IPS-20b (cell line): ENCODE data around the gene HCN2.

Experiments used
- H3K27ac ChIP-seq: one replicate; pipeline ENCODE4 v1.5.1; 2013; ENCODE audit warnings: low read length
- H3K27me3 ChIP-seq: 2 replicates; pipeline ENCODE4 v1.6.1; 2013; ENCODE audit warnings: mild to moderate bottlenecking, low read length, inconsistent platforms; ENCODE audit not compliant: insufficient read depth
- H3K36me3 ChIP-seq: 2 replicates; pipeline ENCODE4 v1.6.1; 2013; ENCODE audit warnings: low read depth, mild to moderate bottlenecking, inconsistent platforms, low read length, moderate library complexity; ENCODE audit not compliant: insufficient read depth
- H3K4me1 ChIP-seq: 2 replicates; pipeline ENCODE4 v1.6.1; 2013; ENCODE audit warnings: mild to moderate bottlenecking, control low read depth, inconsistent platforms, low read length, moderate library complexity; ENCODE audit not compliant: insufficient read depth
- H3K4me3 ChIP-seq: 2 replicates; pipeline ENCODE4 v1.5.1; 2013; ENCODE audit warnings: mild to moderate bottlenecking, low read length, inconsistent platforms
- H3K9ac ChIP-seq: 2 replicates; pipeline ENCODE4 v1.6.1; 2013; ENCODE audit warnings: low read depth, mild to moderate bottlenecking, inconsistent platforms, low read length, moderate library complexity
- H3K9me3 ChIP-seq: 2 replicates; pipeline ENCODE4 v1.6.1; 2013; ENCODE audit warnings: mild to moderate bottlenecking, low read depth, low read length, inconsistent platforms; ENCODE audit not compliant: insufficient read depth

Gene HCN2

DNA sequence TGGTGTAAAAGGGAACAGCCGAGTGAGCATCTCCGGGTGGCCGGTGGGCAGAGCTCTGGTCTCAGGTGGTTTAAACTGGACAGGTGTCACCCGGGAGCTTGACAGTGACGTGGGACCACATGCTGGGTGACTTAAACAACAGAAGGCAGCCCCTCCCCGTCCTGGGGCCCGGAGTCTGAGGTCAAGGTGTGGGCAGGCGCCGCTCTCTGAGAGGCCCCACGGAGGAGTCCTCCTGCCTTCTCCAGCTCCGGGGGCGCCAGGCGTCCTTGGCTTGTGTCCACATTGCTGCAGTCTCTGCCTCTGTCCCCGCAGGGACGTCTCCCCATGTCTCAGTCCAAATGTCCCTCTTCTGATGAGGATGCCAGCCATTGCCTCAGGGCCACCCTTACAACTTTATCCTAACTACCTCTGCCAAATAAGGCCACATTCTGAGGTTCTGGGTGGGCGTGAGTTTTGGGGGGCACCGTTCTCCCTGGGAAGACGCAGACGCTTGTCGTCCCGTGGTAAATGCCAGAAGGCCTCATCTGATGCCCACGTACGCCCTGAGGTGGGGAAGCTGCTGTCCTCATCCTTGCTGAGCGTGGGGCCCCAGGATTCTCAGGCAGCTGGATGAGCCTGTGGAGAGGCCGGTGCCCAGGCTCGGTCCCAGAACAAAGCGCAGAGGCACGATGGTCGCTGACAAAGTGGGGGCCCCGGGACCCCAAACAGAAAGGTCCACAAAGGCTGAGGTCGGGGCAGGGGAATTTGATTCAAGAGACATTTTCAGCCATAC lies 32.9 kb upstream of the HCN2 start:
- Histone ChIP-seq H3K27ac (no peak overlapping the region), H3K4me1 (no peaks in the 10 kb centered on the region)

DNA sequence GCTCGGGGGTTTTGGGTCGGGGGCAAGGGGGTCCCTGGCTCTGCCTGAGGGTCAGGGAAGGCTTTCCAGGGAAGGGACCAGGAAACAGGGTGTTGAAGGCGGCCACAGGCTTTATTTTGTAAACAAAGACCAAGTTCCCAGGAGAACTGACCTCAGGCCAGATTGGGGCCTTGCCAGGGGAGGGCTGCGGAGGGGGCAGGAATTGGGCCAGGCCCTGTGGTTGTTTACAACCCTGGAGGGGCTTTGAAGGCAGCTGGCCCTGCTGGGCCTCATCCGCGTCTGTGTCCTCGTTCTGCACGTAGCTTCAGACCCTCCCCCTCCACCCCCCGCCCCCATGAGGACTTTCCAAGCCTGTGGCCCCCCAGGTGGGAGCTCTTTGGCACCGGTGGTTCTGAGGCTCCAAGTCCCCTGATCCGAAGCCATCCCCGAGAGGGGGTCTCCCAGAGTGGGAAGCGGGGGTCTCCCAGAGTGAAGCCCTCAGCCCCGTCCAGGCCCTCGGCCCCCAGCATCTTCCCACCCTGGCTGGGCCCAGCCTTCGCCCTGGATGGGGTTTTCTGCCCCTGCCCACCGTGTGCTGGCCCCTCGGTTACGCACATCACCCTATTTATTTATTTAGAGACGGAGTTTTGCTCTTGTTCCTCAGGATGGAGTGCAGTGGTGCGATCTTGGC lies 30.8 kb upstream of the HCN2 start:
- no peak overlapping the region for H3K4me3 ChIP-seq
- H3K36me3 ChIP-seq: no peaks in the 10 kb centered on the region
- H3K27ac ChIP-seq: no peak overlapping the region
- no peak overlapping the region for H3K9ac ChIP-seq
- H3K27me3 ChIP-seq: no peaks in the 10 kb centered on the region
- no peaks in the 10 kb centered on the region for H3K9me3 ChIP-seq
- H3K4me1 ChIP-seq: no peaks in the 10 kb centered on the region

More for the DNA sequence above, 32.9 kb upstream of the HCN2 start:
- no peak overlapping the region for H3K9ac ChIP-seq
- no peaks in the 10 kb centered on the region for H3K36me3 ChIP-seq
- H3K27me3 ChIP-seq: no peaks in the 10 kb centered on the region
- H3K9me3 ChIP-seq: no peaks in the 10 kb centered on the region
- H3K4me3 ChIP-seq: no peak overlapping the region

- Histone ChIP-seq H3K27ac (no peak overlapping the region), H3K4me3 (no peak overlapping the region), H3K4me1 (no peaks in the 10 kb centered on the region), H3K36me3 (no peaks in the 10 kb centered on the region), H3K9ac (no peak overlapping the region), H3K9me3 (no peaks in the 10 kb centered on the region), H3K27me3 (no peaks in the 10 kb centered on the region)
These were observed 29.6 kb upstream of the HCN2 start for GRCh38 chr19:560121-560520.

DNA sequence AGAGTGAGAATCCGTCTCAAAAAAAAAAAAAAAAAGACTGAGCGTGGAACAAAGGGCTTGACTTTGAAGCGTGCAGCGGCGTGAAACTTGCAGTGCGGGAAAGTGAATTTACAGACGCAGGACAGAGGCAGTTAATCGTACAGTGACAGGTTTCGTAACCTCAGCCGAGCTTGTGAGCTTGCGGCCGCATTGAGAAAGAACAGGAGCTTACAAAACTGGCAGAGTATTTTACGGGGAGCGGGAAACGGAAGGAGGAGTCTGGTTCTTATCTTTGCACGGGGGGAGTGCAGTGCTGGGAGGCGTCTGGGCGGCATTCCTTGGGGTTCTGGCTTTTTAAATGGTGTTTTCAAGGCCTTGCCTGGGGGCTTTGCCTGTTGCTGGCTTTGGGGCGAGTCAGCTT lies 23.3 kb upstream of the HCN2 start:
- Histone ChIP-seq H3K9ac (no peak overlapping the region), H3K4me1 (no peaks in the 10 kb centered on the region), H3K9me3 (peaks cover 3% of the 10 kb centered on the region; the same call in 1 of the 2 replicates), H3K36me3 (peaks cover 3% of the 10 kb centered on the region; the same call in 1 of the 2 replicates), H3K4me3 (no peak overlapping the region), H3K27ac (no peak overlapping the region), H3K27me3 (no peaks in the 10 kb centered on the region)

GRCh38 chr19:566844-567243 lies 22.8 kb upstream of the HCN2 start:
- H3K27me3 ChIP-seq: no peaks in the 10 kb centered on the region
- H3K4me3 ChIP-seq: no peak overlapping the region
- peaks cover 3% of the 10 kb centered on the region; the same call in 1 of the 2 replicates for H3K36me3 ChIP-seq
- no peak overlapping the region for H3K9ac ChIP-seq
- H3K27ac ChIP-seq: no peak overlapping the region
- H3K4me1 ChIP-seq: no peaks in the 10 kb centered on the region
- H3K9me3 ChIP-seq: peaks cover 3% of the 10 kb centered on the region; the same call in 1 of the 2 replicates

DNA sequence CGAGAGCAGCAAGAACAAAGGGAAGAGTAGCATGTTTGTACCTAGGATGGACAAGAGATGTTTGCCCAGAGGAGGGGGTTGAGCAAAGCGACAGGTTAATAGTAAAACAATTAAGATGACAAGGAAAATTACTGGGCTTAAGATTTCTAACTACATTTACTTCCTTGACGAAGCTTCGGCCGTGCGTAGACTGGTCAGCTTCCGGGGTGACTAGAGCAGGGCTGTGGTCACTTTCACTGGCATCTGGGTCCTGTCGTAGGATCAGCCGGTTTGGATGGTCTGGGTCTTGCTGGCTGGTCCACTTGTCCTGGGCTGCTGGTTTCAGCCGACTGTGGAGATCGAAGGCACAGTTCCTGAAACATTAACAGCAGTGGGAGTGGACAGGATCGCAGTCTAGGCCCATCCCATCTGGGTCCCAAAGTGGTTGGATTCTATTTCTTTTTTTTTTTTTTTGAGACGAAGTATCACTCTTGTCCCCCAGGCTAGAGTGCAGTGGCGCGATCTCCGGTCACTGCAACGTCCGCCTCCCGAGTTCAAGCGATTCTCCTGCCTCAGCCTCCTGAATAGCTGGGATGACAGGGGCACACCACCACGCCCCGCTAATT lies 22.3 kb upstream of the HCN2 start:
- H3K27me3 ChIP-seq: no peaks in the 10 kb centered on the region
- peaks cover 3% of the 10 kb centered on the region; the same call in 1 of the 2 replicates for H3K36me3 ChIP-seq
- H3K4me1 ChIP-seq: no peaks in the 10 kb centered on the region
- no peak overlapping the region for H3K4me3 ChIP-seq
- no peak overlapping the region for H3K9ac ChIP-seq
- peaks cover 3% of the 10 kb centered on the region; the same call in 1 of the 2 replicates for H3K9me3 ChIP-seq
- no peak overlapping the region for H3K27ac ChIP-seq

GRCh38 chr19:570251-570686 lies 19.4 kb upstream of the HCN2 start:
- Histone ChIP-seq H3K9me3 (peaks cover 3% of the 10 kb centered on the region; the same call in 1 of the 2 replicates), H3K27ac (no peak overlapping the region), H3K4me1 (0 out of 2 replicates have a peak, but pooled peaks cover 4% of the 10 kb centered on the region), H3K36me3 (peaks cover 3% of the 10 kb centered on the region; the same call in 1 of the 2 replicates), H3K4me3 (no peak overlapping the region), H3K27me3 (no peaks in the 10 kb centered on the region), H3K9ac (no peak overlapping the region)

DNA sequence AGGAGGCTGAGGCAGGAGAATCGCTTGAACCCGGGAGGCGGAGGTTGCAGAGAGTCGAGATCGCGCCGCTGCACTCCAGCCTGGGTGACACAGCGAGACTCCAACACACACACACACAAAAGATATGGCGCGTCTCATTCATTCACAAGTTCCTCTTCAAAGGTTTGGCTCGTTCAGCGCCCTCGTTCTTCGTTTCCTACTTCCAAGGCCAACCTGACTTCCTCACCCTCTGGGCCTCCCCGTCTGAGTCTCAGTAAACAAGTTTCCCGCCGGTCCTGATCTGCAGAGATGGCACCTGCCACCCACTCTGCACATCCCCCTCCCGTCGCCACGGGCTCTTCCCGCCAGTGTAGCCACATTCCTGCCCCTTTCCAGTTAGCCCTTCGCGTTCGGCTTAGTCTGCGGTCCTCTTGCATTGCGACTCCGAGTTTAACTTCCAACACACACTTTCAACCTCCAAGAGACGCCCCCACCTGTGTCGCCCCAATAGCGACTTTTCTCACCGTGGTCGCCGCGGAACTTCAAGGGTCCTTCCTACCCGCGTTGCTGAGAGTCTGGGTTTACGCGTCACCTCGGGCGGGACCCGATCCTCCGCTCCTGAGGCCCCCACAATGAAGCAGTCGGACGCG lies 18.6 kb upstream of the HCN2 start:
- peaks cover 5% of the 10 kb centered on the region; the same call in 1 of the 2 replicates for H3K36me3 ChIP-seq
- 0 out of 2 replicates have a peak, but pooled peaks cover 4% of the 10 kb centered on the region for H3K4me1 ChIP-seq
- H3K9me3 ChIP-seq: peaks cover 3% of the 10 kb centered on the region; the same call in 1 of the 2 replicates
- no peaks in the 10 kb centered on the region for H3K27me3 ChIP-seq
- peak overlapping the region; percentile 86; the same call in 1 of the 2 replicates for H3K9ac ChIP-seq
- peak overlapping the region; percentile 91 for H3K4me3 ChIP-seq
- H3K27ac ChIP-seq: no peak overlapping the region

DNA sequence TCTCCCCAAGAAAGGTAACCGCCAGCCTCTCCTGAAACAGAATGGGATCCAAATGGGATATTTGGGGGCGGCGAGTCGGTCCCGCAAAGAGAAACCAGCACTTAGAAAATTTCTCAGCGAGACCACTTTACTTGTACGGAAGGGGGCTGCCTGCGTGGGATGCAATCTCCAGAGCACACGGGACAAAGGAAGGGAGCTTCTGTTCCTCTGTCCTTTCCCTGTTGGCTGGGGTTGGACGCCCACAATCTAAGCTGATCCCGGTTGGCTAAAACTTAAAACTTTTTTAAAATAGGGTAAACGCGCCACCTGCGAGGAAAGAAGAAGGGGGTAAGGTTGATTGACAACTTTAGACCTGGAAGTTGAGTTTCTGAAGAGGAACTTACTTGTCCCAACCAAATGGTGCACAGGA lies 18.1 kb upstream of the HCN2 start:
- H3K9ac ChIP-seq: peak overlapping the region; percentile 86; the same call in 1 of the 2 replicates
- H3K27ac ChIP-seq: no peak overlapping the region
- H3K9me3 ChIP-seq: peaks cover 3% of the 10 kb centered on the region; the same call in 1 of the 2 replicates
- peak overlapping the region; percentile 91 for H3K4me3 ChIP-seq
- no peaks in the 10 kb centered on the region for H3K27me3 ChIP-seq
- H3K36me3 ChIP-seq: peaks cover 5% of the 10 kb centered on the region; the same call in 1 of the 2 replicates
- H3K4me1 ChIP-seq: 0 out of 2 replicates have a peak, but pooled peaks cover 4% of the 10 kb centered on the region

DNA sequence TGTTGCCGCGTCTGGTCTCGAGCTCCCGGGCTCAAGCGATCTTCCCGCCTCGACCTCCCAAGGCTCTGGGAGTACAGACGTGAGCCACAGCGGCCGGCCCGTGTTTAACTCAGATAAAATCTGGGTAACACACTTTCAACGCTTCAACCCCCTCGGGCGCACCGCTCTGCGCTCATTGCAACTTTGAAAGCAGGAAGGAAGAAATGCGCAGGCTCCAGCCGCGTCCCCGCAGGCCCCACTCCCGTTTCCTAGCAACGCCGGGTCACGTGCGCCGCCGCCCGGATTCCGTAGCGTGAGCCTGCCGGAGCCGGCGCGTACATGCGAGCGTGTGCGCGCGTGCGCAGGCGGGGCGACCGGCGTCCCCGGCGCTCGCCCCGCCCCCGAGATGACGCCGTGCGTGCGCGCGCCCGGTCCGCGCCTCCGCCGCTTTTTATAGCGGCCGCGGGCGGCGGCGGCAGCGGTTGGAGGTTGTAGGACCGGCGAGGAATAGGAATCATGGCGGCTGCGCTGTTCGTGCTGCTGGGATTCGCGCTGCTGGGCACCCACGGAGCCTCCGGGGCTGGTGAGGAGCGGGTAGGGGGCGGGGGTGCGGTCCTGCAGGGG lies 17.4 kb upstream of the HCN2 start, which contains the start of gene BSG:
TSS of gene BSG (plus strand) at position 457 of the 603 bp plus-strand sequence. CDS start at position 496, 39 bp downstream.
- Histone ChIP-seq H3K9me3 (peaks cover 3% of the 10 kb centered on the region; the same call in 1 of the 2 replicates), H3K4me3 (peak within 1 kb of the TSS; percentile 91), H3K36me3 (peaks cover 5% of the 10 kb centered on the region; the same call in 1 of the 2 replicates), H3K4me1 (0 out of 2 replicates have a peak, but pooled peaks cover 4% of the 10 kb centered on the region), H3K9ac (peak within 1 kb of the TSS; percentile 94), H3K27me3 (no peaks in the 10 kb centered on the region), H3K27ac (peak within 1 kb of the TSS; percentile 4)
